EL (cell line): Measurements from ENCODE around the gene NAALADL2.
"Not testable (repeated sequence)": the region's sequence is repeated elsewhere in the genome, so short reads cannot be mapped to it uniquely, and the experiment has no call there.

Experiments used
- DNase-seq: peaks from one replicate; pipeline ENCODE4 v3.0.0-alpha.2; 2016

NAALADL2 gene

DNA sequence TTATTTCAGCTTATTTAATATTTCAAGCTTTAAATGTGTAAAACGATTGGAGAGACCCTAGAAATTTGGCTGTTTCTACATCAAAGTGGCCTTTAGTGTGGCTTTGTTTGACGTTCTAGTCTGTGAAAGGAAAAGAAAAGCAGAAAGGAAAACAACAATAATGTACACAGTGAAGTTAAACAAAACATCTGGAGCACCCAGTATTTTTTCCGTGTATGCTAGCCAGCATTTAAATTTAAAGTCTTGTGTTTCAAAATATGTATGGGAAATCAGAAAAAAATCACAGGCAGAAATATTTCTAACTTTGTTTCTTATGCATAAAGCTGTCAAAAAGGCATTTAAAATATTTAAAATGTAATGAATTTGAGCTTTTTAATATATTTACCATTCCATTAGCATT lies 218.1 kb downstream of the NAALADL2 start:
- no peak for DNase-seq

DNA sequence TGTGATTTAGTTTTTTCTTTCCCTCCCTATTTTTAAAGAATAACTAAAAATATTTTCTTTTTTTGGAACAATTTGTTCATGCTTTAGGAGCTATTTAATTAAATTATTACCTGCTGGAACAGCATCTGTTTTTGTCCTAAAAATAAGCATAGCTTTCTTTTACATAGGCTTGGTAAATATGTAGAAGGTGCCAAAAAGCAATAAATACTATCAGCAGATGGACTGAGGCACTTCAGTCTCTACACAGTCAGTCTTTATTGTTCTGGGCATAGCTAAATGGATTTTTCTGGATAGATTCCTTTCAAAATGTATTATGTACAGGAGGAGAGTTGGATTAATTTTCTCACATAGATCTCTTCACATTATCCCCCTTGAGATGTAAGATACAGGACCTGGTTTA lies 223.5 kb downstream of the NAALADL2 start:
- no peak for DNase-seq

DNA sequence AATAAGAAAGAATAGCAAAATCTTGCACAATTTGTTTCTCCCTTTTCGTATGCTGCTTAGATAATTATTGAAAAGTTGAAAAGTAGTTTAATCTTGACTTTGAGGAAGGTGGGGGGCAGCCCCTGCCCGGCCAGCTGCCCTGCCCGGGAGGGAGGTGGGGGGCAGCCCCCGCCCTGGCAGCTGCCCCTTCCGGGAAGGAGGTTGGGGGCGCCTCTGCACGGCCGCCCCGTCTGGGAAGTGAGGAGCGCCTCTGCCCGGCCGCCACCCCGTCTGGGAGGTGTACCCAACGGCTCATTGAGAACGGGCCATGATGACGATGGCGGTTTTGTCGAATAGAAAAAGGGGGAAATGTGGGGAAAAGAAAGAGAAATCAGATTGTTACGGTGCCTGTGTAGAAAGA lies 228.0 kb downstream of the NAALADL2 start:
- not testable (repeated sequence) for DNase-seq

DNA sequence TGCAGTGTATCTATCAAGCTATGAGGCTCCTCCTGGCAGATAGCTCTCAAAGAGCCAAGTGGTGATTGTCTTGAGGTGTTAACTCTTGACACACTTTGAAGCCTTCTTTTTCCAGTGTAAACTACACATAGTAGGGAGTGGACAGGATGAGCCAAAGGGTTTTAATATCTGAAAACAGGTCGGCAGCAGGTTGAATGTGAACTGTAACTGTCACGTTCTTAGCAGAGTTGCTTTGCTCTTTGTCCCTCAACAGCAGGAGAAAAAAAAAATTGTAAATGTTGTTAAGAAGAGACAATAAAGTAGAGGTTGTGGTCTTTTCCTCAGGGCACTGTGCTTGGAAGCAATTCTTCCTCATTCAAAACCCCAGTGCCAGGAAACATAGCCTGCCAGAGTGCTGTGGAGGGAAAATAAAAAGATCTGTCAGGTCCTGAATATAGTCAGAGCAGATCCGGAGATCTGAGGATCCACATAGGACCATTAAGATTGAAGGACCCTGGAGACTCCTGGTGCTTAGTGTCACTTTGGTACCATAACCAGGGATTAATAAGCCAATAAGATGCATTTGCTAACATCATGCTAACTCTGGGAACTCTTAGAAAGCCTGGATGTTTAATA lies 229.7 kb downstream of the NAALADL2 start:
- no peak for DNase-seq

DNA sequence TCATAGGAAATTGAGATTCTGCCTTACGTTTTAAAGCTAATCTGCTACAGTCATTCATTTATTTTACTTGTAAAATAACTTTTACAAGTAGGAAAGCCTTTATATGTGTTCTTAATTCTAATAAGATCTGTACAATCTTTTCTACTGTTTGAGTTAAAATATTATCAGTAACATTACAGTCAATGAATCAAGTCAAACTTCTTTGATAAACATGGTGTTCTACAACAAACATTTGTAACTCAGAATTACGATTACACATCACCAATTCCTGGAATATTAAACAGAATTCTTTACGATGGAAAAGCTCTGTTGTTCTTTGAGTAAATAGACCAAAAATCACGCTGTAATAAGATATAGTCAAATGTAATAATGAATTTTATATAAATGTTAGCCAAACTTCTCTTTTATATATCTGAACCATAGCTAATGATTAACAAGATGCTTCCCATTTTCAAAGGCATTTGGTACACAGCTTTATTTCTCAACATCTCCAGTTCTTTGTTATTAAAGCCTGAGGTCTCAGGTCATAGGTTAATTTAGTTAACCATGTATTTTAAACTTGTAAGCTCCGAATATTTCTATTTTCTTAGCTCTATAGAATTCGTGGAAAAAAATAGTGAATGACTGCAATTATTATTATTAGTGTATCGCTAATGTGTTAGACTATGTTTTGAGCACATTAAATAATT lies 232.4 kb downstream of the NAALADL2 start:
- DNase-seq: no peak

DNA sequence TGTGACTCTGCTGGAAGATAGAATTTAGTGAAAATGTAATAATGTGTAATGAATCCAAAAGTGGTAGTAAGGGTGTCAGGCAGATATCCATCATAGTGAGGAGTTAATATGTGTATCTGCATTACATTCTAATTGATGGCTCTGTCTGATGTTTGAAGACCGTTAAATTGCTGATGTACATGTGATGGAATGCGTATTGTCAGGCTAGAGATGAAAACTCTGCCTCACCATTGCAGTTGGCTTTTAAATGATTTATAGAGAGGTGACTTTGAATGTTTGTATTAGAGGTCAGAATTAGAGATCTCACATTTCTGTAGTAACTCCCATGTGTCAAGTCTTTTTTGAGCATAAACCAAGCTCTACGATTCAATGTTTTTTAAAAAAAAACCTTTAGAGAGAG lies 234.6 kb downstream of the NAALADL2 start:
- no peak for DNase-seq

DNA sequence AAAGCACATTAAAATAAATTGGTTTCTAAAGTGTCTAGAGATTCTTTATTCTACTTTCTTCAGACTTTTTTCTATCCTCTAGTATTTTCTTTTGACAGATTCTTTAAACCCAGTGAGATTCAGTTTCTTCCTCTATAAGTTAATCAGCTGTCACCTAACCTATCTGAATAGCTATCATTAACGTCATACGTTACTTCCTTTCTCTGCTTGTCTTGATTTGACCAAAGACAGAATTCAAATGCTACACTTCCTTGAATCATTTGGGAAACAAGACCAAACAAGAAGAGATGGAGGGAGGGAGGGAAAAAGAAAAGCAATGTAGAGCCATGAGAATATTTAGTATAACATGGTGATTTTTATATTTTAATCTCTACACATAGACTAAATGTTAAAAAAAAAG lies 235.2 kb downstream of the NAALADL2 start:
- DNase-seq: no peak

DNA sequence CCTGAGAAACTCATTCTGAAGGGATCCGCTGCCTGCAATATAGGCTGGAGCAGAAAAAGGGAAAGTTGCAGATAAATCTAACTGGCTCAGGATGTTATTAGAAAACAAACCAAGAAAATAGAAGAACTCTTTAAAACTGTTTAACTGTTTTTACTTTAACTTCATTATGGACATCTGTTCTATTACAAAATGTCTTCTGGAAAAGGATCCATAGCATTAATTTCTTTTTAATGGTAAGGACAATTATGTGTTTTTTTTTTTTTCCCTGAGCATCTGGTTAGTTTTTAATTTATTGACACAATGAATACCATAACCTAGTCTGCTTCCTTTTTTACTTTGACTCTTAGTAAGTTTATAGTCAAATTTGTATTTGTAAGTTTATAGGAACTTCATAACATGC lies 239.5 kb downstream of the NAALADL2 start:
- no peak for DNase-seq

DNA sequence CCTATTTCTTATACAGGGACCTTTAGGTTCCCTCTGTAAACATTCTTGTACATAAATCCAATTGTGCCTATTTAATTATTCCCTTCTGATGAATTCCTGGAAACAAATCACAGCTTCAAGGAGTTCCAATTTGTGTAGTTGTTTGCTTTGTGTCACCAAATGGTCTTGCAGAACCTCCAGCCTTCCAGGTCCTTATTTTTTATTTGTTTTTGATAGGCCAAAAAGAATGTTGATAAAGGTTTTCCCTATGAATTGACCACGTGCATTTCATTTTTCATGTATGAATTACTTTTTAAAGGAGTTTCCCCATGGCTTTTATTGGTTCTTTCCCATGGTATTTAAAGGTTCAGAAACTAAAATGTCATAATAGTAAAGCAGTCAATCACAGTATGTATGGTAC lies 243.0 kb downstream of the NAALADL2 start:
- no peak for DNase-seq

DNA sequence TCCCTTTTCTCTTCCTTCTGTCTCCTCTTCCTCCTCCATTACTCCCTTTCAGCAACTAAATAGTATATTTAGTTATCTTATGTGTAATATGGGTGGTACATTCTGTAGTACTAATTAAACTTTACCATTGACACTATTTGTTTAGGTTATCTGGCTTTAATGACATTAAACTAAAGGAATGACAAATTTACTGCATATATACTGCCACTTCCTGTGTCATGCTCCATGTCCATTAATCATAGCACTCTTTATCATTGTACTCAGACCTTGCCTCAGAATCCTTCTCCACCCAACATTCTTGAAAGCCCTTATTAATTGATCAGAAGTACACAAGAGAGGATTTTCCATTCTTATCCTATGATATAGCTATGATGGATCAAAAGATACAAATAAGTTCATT lies 244.2 kb downstream of the NAALADL2 start:
- peak; percentile 2 for DNase-seq

DNA sequence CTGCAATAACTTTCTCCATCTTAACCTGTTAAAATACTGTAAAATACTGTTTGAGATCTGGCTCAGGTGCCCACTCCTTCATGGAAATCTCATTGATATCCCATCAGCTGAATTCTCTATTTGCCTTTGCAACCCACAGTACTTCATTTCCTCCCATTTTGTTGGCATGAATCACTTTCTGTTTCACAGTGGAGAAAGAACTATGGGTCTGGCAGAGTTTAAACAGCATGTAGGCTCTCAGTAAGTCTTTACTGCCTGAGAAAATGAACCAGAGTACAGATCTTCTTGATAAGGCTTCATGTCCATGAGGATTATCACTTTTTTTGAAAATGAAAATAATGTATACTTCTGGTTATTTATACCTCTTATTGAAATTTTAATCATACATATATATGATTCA lies 245.9 kb downstream of the NAALADL2 start:
- DNase-seq: peak; percentile 38

DNA sequence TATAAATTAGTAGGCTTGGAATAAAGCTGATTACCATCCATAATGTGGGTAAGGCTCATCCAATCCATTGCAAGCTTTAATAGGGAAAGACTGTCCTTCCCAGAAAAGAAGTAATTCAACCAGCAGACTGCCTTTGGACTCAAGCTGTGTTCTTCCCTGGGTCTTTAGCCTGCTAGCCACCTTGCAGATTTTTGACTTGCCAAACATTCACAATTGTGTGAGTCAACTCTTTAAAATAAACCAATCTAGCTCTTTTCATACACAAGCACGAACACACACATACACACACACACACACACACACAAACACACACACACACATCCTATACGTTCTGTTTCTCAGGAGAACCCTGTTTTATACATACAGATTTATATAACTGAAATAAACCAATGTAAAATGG lies 248.1 kb downstream of the NAALADL2 start:
- no peak for DNase-seq

DNA sequence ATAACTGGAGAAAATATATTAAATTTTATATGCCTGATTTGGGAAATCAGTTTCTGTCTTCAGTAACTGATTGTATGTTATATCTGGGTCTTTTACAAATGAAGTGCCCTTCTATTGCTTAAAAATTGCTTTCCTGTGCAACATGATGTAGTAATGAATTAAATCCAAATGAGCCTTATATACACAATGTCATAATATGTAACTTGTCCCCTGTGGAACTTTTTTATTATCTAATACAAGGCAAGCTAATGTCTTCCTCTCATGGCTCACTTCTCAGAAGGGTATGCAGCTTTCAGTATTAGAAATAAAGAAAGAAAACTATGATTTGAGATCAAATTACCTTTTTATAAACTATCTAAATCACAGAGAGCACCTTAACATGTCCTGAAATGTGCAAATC lies 248.9 kb downstream of the NAALADL2 start:
- DNase-seq: no peak

DNA sequence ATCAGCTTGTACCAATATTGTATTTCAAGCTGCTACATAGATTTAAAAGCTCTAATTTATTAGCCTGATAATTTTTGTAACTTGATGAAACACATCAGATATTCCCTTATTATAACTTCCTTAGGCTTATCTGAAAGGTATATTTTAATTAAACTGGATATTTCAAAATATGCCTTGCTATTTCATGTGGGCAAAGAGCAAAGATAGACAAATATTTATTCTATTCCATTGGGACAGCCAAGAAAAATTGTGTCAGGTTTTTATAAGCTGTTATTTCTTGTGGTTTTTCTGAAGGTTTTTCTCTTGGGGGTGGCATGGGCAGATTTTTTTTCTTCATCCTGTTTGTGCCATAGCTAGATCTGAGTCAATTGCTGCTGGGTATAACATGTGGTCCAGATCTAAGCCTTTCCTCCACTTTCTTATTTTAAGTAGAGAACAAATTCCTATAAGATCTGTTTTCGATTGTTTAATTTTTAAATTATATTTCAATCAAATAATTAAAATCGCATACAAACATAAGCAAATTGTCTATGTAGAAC lies 249.5 kb downstream of the NAALADL2 start:
- DNase-seq: no peak

DNA sequence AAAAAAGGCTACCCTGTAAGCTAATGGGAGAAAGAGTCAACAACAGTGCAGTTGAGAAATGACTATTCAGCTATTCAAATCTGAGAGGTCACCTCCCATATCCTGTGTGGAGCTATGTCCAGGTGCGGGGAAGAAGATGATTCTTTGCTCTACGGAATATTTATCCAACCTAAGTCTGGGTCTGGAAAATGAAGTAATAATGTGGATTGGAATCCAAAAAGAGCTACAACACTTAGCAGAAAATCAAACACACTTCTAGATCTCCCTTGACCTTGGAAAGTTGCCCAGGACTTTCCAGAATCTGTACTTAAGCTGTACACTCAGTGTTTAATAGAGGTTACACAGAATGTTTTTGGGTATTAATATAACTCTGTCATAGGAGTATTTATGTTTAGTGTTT lies 251.9 kb downstream of the NAALADL2 start:
- DNase-seq: peak; percentile 25

DNA sequence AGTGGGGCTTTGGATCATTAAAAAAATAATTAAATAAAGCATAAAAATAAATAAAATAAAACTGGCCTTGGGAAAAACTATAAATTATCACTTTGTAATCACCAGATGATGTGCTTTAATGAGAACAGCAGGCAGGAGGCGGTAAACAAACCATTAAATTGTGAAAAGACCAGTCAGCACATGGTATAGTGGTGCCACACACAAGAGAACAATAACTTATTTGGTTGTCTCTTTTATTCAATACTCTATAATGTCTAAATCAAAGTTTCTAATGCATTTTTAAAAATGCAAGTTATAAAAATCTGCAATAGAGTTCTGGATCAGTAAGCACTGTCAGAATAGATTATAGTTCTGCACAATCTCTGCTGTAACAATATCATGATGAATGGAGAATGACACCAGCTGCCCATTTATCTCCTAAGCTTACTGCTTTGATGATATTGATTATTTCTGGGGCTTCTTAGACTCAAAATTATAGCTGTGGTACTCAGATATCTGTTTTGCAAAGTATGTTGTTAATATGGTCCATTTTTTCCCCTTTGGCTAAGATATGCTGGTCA lies 259.3 kb downstream of the NAALADL2 start:
- no peak for DNase-seq

DNA sequence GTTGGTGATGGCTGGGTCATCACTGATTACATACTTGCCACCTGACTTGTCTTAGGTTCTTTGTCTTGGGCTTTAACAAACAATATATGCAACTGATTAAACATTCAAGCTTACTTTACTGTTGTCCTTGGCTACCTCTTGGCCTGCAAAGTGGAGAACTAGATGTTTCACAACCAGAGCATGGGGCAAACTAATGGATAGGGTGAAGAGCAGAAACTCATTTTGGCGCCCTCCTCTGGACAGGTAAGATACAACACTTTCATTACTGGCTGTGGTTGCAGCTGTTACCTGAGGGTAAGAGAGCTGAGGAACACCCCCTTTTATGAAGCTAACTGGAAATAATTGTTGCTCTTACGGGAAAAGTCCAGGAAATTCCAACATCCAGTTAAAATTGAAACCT lies 262.1 kb downstream of the NAALADL2 start:
- no peak for DNase-seq

DNA sequence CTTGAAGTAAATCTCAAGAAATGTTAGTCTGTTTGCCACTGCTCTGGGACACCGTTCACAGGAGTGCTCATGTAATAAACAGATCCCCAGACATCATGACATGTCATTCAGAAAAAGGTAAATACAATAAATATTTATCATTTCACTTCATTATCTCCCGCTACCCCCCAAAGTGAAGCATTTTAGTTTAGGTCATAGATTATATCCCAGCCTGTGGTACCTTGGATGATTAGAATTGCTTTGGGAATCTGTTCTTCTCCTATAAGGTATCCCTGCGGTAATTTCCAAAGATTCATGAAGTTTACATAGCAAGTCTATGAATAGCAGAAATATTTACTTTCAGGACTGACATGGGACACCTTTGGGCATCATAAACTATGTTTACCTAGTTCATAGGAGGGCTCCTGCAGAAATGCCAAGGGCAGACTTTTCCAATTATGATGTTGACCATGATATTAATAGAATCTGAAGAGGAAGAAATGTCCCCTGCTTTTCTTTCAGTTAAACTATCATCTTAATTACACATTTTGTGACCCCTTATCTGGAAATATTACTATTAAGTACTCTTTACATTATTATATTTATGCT lies 268.0 kb downstream of the NAALADL2 start:
- no peak for DNase-seq

DNA sequence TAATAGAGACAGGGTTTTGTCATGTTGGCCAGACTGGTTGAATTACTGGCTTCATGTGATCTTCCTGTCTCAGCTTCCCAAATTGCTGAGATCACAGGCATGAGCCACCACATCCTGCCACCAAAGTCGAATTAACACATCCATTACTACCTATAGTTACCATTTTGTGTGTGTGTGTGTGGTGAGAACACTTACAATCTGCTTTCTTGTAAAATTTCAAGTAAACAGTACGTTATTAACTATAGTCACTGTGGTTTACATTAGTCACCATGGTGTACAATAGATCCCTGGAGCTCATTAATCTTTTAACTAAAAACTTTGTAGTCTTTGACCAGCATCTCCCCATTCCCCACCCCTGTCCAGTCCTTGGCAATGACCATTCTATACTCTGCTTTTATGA lies 270.0 kb downstream of the NAALADL2 start:
- DNase-seq: peak; percentile 14

DNA sequence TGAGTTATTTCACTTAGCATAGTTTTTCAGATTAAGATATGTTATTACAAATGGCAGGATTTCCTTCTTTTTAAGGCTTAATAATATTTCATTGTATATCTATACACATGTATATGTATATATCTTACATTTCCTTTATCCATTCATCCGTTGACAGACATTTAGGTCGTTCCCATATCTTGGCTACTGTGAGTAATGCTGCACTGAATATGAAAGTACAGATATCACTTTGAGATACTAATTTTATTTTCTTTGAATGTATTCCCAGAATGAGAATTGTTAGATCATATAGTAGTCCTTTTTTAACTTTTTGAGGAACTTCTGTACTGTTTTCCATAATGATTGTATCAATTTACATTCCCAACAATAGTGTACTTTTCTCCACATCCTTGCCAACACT lies 270.4 kb downstream of the NAALADL2 start:
- DNase-seq: no peak

DNA sequence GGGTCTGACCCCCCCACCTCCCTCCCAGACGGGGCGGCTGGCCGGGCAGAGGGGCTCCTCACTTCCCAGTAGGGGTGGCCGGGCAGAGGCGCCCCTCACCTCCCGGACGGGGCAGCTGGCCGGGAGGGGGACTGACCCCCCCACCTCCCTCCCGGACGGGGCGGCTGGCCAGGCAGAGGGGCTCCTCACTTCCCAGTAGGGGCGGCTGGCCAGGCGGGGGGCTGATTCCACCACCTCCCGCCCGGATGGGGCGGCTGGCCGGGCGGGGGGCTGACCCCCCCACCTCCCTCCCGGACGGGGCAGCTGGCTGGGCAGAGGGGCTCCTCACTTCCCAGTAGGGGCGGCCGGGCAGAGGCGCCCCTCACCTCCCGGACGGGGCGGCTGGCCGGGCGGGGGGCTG lies 272.7 kb downstream of the NAALADL2 start:
- not testable (repeated sequence) for DNase-seq

DNA sequence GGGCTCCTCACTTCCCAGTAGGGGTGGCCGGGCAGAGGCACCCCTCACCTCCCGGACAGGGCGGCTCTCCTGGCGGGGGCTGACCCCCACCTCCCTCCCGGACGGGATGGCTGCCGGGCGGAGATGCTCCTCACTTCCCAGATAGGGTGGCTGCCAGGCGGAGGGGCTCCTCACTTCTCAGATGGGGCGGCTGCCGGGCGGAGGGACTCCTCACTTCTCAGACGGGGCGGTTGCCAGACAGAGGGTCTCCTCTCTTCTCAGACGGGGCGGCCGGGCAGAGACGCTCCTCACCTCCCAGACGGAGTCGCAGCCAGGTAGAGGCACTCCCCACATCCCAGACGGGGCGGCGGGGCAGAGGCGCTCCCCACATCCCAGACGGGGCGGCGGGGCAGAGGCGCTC lies 273.6 kb downstream of the NAALADL2 start:
- not testable (repeated sequence) for DNase-seq

DNA sequence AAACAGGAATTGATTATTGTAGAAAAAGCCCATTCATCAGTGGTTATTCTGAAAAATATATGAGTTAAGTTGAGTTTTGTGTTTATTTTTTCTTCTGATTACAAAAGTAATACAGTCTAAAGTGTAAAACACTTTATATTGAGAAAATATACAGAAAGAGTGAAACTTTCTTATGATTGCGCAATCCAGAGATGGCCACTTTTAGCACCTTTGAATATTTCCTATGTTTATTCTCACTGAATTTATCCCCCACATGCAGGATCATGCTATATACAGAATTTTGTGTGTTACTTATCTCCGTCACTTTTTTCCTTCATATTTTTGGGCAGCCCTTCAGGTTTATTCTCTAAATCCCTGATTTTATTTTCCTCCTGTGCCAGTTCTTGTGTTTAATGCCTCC lies 285.2 kb downstream of the NAALADL2 start:
- no peak for DNase-seq

DNA sequence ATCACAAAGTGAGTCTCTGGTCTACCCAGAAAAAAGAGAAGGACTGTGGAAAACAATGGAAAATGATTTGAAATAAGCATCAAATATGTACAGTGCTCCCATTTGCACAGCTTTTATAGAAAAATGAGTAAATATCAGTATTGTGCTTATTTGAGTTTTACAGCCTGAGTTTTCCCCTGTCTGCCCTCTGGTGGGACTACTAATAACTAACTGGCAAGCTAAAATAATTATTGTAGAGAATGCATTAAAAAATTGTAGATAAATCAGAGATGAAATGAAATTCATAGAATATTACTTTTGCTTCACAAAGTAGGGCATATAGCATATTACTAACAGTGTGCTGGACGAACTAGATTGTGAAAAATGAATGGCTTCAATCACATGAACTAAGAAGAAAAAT lies 287.1 kb downstream of the NAALADL2 start:
- DNase-seq: peak; percentile 29
